ENCODE measurements around the gene CLIP2.

DNA sequence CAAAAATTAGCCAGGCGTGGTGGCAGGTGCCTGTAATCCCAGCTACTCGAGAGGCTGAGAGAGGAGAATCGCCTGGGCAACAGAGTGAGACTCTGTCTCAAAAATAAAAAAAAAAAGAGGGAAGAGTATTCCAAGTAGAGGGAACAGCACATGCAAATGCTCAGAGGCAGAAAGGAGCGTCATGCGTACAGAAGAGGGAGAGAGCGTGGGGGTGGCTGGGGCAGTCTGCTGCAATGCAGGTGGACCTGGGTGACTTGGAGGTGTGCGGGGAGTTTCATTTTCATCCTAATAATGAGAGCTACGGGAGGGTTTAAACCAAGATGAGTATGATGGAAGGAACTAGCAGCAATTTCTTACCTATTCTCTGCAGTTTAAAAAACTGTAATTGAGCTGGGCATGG, 28.8 kb downstream of the CLIP2 start:
- TF ChIP-seq, protein P1, sequence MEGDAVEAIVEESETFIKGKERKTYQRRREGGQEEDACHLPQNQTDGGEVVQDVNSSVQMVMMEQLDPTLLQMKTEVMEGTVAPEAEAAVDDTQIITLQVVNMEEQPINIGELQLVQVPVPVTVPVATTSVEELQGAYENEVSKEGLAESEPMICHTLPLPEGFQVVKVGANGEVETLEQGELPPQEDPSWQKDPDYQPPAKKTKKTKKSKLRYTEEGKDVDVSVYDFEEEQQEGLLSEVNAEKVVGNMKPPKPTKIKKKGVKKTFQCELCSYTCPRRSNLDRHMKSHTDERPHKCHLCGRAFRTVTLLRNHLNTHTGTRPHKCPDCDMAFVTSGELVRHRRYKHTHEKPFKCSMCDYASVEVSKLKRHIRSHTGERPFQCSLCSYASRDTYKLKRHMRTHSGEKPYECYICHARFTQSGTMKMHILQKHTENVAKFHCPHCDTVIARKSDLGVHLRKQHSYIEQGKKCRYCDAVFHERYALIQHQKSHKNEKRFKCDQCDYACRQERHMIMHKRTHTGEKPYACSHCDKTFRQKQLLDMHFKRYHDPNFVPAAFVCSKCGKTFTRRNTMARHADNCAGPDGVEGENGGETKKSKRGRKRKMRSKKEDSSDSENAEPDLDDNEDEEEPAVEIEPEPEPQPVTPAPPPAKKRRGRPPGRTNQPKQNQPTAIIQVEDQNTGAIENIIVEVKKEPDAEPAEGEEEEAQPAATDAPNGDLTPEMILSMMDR (IDR thresholded peaks at IDR 0.05), result no peak
- no peak for TF ChIP-seq POLR2A (IDR thresholded peaks at IDR 0.05)

Measured in Peyer's patch (tissue), 4 donors.